WTC11 (cell line): Measurements from ENCODE around the gene DLX1. TPM values are rescaled to one million over a fixed set of nuclear protein-coding genes. Genes with fewer than 3 reads are reported as not detected.

ENCODE experiments used
- ATAC-seq: fragments of 200-7000 bp; cut with Tn5 transposase; 2 replicates; pipeline ENCODE4 v1.10.0; 2021; ENCODE audit warnings: mild to moderate bottlenecking, moderate library complexity
- CTCF ChIA-PET: fragments of 300-600 bp; sonication (Branson Sonifier 250); formaldehyde crosslinking; loops from one replicate; lab custom pipeline; 2021; ENCODE audit warnings: antibody characterized with exemption; lab: Charles Lee
- POLR2A ChIA-PET: fragments of 350-600 bp; sonication (Branson Sonifier 250); formaldehyde crosslinking; loops from one replicate; lab custom pipeline; 2021; ENCODE audit warnings: antibody characterized with exemption; lab: Charles Lee
- DNase-seq: peaks from one replicate; pipeline ENCODE4 v3.0.0; 2021; ENCODE audit warnings: low spot score
- H3K27ac Mint-ChIP-seq: 2 replicates; pipeline ENCODE4 v1.8.0; 2021; ENCODE audit warnings: mixed read lengths
- H3K27me3 Mint-ChIP-seq: 2 replicates; pipeline ENCODE4 v1.8.0; 2021; ENCODE audit warnings: low read depth, mild to moderate bottlenecking, moderate library complexity, mixed read lengths
- H3K36me3 Mint-ChIP-seq: 2 replicates; pipeline ENCODE4 v1.8.0; 2021; ENCODE audit warnings: mixed read lengths
- H3K4me1 Mint-ChIP-seq: 2 replicates; pipeline ENCODE4 v1.8.0; 2022; ENCODE audit warnings: mixed read lengths
- H3K4me3 Mint-ChIP-seq: 2 replicates; pipeline ENCODE4 v1.8.0; 2021; ENCODE audit warnings: mild to moderate bottlenecking, moderate library complexity, mixed read lengths
- H3K9me3 Mint-ChIP-seq: 2 replicates; pipeline ENCODE4 v1.8.0; 2021; ENCODE audit warnings: mixed read lengths
- ARID4B ChIP-seq: sonication (generic); formaldehyde crosslinking; IDR thresholded peaks from 2 replicates; pipeline ENCODE4 v1.8.0; 2023; ENCODE audit warnings: missing genetic modification reagents, mild to moderate bottlenecking, borderline replicate concordance
- ATF1 ChIP-seq: sonication (generic); formaldehyde crosslinking; IDR thresholded peaks from 2 replicates; pipeline ENCODE4 v1.8.1; 2023; ENCODE audit warnings: mild to moderate bottlenecking, moderate library complexity, missing genetic modification reagents
- CREB1 ChIP-seq: sonication (generic); formaldehyde crosslinking; IDR thresholded peaks from 2 replicates; pipeline ENCODE4 v1.8.0; 2023; ENCODE audit warnings: mild to moderate bottlenecking, missing genetic modification reagents
- GTF2I ChIP-seq: fragments of 250-450 bp; sonication (Bioruptor Pico); conservative IDR thresholded peaks from 2 replicates; pipeline ENCODE4 v1.4.0; 2021; ENCODE audit warnings: mild to moderate bottlenecking
- HMGXB4 ChIP-seq: sonication (generic); formaldehyde crosslinking; IDR thresholded peaks from 2 replicates; pipeline ENCODE4 v1.8.1; 2023; ENCODE audit warnings: mild to moderate bottlenecking, moderate library complexity, missing genetic modification reagents
- IRF2 ChIP-seq: sonication (generic); formaldehyde crosslinking; IDR thresholded peaks from 2 replicates; pipeline ENCODE4 v1.8.0; 2022; ENCODE audit warnings: low read depth, missing genetic modification reagents, borderline replicate concordance
- MXD4 ChIP-seq: fragments of 250-450 bp; sonication (Bioruptor Pico); IDR thresholded peaks from 2 replicates; pipeline ENCODE4 v1.8.0; 2021; ENCODE audit warnings: mild to moderate bottlenecking, moderate library complexity, borderline replicate concordance
- NR3C1 ChIP-seq: sonication (generic); formaldehyde crosslinking; conservative IDR thresholded peaks from 2 replicates; pipeline ENCODE4 v1.8.1; 2023; ENCODE audit warnings: low read depth, mild to moderate bottlenecking, missing genetic modification reagents
- PRRX2 ChIP-seq: fragments of 250-450 bp; sonication (Bioruptor Pico); IDR thresholded peaks from 2 replicates; pipeline ENCODE4 v1.8.0; 2021; ENCODE audit warnings: mild to moderate bottlenecking
- RELA ChIP-seq: sonication (generic); formaldehyde crosslinking; IDR thresholded peaks from 2 replicates; pipeline ENCODE4 v1.8.1; 2022; ENCODE audit warnings: missing genetic modification reagents, mild to moderate bottlenecking, borderline replicate concordance
- SMAD3 ChIP-seq: sonication (generic); formaldehyde crosslinking; IDR thresholded peaks from 2 replicates; pipeline ENCODE4 v1.8.0; 2022; ENCODE audit warnings: missing genetic modification reagents, mild to moderate bottlenecking, borderline replicate concordance
- ZNF512 ChIP-seq: sonication (generic); formaldehyde crosslinking; IDR thresholded peaks from 2 replicates; pipeline ENCODE4 v1.8.1; 2022; ENCODE audit warnings: missing genetic modification reagents, borderline replicate concordance
- total RNA-seq: library from RNA; stranded (reverse); gene quantifications from 3 replicates; pipeline ENCODE4 v1.2.3, GENCODE V29; 2021
- TF ChIP-seq, protein P1 (sequence below): sonication (generic); formaldehyde crosslinking; IDR thresholded peaks from 2 replicates; pipeline ENCODE4 v1.8.1; 2023; ENCODE audit warnings: mild to moderate bottlenecking, missing genetic modification reagents, borderline replicate concordance
- TF ChIP-seq, protein P2 (sequence below): sonication (generic); formaldehyde crosslinking; IDR thresholded peaks from 2 replicates; pipeline ENCODE4 v1.8.1; 2023; ENCODE audit warnings: mild to moderate bottlenecking, missing genetic modification reagents, moderate library complexity

Gene DLX1
- total RNA-seq, 1 experiment from 2014 or later, result not detected

DNA sequence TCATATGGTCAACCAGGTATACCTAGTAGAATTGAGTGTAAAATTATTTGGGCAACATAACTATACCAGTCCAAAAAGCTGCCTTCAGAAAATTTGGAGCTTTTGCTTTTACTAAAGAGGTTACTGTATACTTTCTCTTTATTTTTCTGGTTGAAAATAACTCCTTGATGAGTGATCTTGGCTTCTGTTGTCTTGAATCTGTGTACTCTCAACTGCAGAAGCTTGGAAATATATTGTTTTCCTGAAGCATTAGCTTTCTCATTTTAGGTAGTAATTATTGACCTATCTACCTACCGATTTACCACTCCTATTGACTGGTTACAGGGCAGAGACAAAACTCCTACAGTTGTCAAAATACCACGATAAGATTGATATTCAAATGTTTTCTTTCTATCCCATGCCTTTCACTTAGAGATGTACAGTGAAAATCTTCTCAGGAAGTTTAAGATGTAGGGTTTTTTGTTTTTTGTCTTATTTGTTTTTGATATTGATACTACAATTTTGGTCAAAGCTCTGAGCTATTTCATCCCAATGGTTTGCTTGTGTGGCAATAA, 35.7 kb upstream of the DLX1 start (continued):
- TF ChIP-seq ARID4B (CRISPR knock-in tag) (no peak), HMGXB4 (CRISPR knock-in tag) (no peak), GTF2I (no peak), IRF2 (CRISPR knock-in tag) (no peak), ZNF512 (CRISPR knock-in tag) (no peak), RELA (no peak), PRRX2 (no peak)
- TF ChIP-seq, protein P1, sequence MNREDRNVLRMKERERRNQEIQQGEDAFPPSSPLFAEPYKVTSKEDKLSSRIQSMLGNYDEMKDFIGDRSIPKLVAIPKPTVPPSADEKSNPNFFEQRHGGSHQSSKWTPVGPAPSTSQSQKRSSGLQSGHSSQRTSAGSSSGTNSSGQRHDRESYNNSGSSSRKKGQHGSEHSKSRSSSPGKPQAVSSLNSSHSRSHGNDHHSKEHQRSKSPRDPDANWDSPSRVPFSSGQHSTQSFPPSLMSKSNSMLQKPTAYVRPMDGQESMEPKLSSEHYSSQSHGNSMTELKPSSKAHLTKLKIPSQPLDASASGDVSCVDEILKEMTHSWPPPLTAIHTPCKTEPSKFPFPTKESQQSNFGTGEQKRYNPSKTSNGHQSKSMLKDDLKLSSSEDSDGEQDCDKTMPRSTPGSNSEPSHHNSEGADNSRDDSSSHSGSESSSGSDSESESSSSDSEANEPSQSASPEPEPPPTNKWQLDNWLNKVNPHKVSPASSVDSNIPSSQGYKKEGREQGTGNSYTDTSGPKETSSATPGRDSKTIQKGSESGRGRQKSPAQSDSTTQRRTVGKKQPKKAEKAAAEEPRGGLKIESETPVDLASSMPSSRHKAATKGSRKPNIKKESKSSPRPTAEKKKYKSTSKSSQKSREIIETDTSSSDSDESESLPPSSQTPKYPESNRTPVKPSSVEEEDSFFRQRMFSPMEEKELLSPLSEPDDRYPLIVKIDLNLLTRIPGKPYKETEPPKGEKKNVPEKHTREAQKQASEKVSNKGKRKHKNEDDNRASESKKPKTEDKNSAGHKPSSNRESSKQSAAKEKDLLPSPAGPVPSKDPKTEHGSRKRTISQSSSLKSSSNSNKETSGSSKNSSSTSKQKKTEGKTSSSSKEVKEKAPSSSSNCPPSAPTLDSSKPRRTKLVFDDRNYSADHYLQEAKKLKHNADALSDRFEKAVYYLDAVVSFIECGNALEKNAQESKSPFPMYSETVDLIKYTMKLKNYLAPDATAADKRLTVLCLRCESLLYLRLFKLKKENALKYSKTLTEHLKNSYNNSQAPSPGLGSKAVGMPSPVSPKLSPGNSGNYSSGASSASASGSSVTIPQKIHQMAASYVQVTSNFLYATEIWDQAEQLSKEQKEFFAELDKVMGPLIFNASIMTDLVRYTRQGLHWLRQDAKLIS (CRISPR knock-in tag), result no peak
- TF ChIP-seq, protein P2, sequence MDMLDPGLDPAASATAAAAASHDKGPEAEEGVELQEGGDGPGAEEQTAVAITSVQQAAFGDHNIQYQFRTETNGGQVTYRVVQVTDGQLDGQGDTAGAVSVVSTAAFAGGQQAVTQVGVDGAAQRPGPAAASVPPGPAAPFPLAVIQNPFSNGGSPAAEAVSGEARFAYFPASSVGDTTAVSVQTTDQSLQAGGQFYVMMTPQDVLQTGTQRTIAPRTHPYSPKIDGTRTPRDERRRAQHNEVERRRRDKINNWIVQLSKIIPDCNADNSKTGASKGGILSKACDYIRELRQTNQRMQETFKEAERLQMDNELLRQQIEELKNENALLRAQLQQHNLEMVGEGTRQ (CRISPR knock-in tag), result no peak

- ChIA-PET POLR2A (no interaction called here), CTCF (no interaction called here)
- H3K4me3 Mint-ChIP-seq, result no peak overlapping the region
- H3K27ac Mint-ChIP-seq, result no peak overlapping the region
- ATAC-seq (no peak), DNase-seq (no peak)
- H3K4me1 Mint-ChIP-seq, result peaks cover 14% of the 10 kb centered on the region; the same call in 1 of the 2 replicates
- H3K27me3 Mint-ChIP-seq, result no peaks in the 10 kb centered on the region
- no peaks in the 10 kb centered on the region for H3K36me3 Mint-ChIP-seq
- no peaks in the 10 kb centered on the region for H3K9me3 Mint-ChIP-seq
- TF ChIP-seq, protein P1 (CRISPR knock-in tag), result no peak
- TF ChIP-seq NR3C1, result no peak
- no peak for TF ChIP-seq MXD4 (CRISPR knock-in tag)
- TF ChIP-seq HMGXB4 (CRISPR knock-in tag), result no peak
- TF ChIP-seq CREB1 (CRISPR knock-in tag), result no peak
- no peak for TF ChIP-seq IRF2 (CRISPR knock-in tag)
- TF ChIP-seq ATF1 (CRISPR knock-in tag), result no peak
- no peak for TF ChIP-seq SMAD3 (CRISPR knock-in tag)
These were observed 34.7 kb upstream of the DLX1 start for GRCh38 chr2:172050479-172051125.
